Tibial nerve (tissue), 4 donors: ENCODE results near the gene SMCO4. TPM values are rescaled to one million over a fixed set of nuclear protein-coding genes. Genes with fewer than 3 reads are reported as not detected.

Experiments used
- DNase-seq, 2 donors: peaks; one replicate each; pipeline ENCODE4 v3.0.0-alpha.2; 2019; ENCODE audit warnings: low spot score in 2 of 2
- H3K27ac ChIP-seq, 4 donors: fragments of 200-600 bp; sonication (generic) in 3 of 4; one replicate each; pipeline ENCODE4 v1.5.1; 2017 to 2019; ENCODE audit warnings: mild to moderate bottlenecking in 1 of 4
- H3K27me3 ChIP-seq, 2 donors: fragments of 200-600 bp; sonication (generic) in 1 of 2; one replicate each; pipeline versions ENCODE4 v1.5.1 to v1.6.0; 2017 to 2019
- H3K36me3 ChIP-seq, 3 donors: fragments of 200-600 bp; sonication (generic); one replicate each; pipeline ENCODE4 v1.5.1; 2018 to 2019
- H3K4me1 ChIP-seq, 4 donors: fragments of 200-600 bp; sonication (generic) in 3 of 4; one replicate each; pipeline ENCODE4 v1.5.1; 2017 to 2019
- H3K4me3 ChIP-seq, 4 donors: fragments of 200-600 bp; sonication (generic) in 3 of 4; one replicate each; pipeline ENCODE4 v1.5.1; 2017 to 2019; ENCODE audit warnings: mild to moderate bottlenecking in 1 of 4, moderate library complexity in 1 of 4
- H3K9me3 ChIP-seq, 4 donors: fragments of 200-600 bp; sonication (generic) in 3 of 4; one replicate each; pipeline ENCODE4 v1.5.1; 2017 to 2019
- CTCF ChIP-seq, 5 experiments: fragments of 200-600 bp in 3 of 5; fragments of 450-650 bp in 2 of 5; sonication (generic) in 3 of 5; IDR thresholded peaks; one replicate each; pipeline ENCODE4 v1.5.1; 2016 to 2019; ENCODE audit warnings: antibody characterized with exemption in 5 of 5, mild to moderate bottlenecking in 3 of 5, moderate library complexity in 2 of 5
- EP300 ChIP-seq, 2 donors: sonication (generic); formaldehyde crosslinking; IDR thresholded peaks; one replicate each; pipeline ENCODE4 v1.6.1; 2017; ENCODE audit warnings: antibody characterized with exemption in 2 of 2, mild to moderate bottlenecking in 1 of 2
- POLR2A ChIP-seq, 2 donors: fragments of 450-650 bp; IDR thresholded peaks; one replicate each; pipeline ENCODE4 v1.6.1; 2017; ENCODE audit warnings: antibody characterized with exemption in 2 of 2, mild to moderate bottlenecking in 2 of 2, moderate library complexity in 2 of 2
- WGBS, 2 donors: methylation state at CpG; one replicate each; pipeline ENCODE4 v1.1.5; 2018; 5-methylcytosine and 5-hydroxymethylcytosine counted together
- total RNA-seq, 4 donors: library from RNA; depleted of rRNA; stranded (reverse); fragments of >200 nt; gene quantifications; one replicate each; pipeline ENCODE4 v1.1.0, GENCODE V29; 2016

Gene SMCO4
- total RNA-seq, 4 donors from 2014 or later: 3.7 to 13.8 (median 7.6) TPM

- Histone ChIP-seq H3K4me1 (peaks cover 0 to 11% (median 2%) of the 10 kb centered on the region in 4 donors), H3K9me3 (no peaks in the 10 kb centered on the region), H3K27ac (no peak overlapping the region), H3K27me3 (no peaks in the 10 kb centered on the region), H3K4me3 (no peak overlapping the region), H3K36me3 (no peaks in the 10 kb centered on the region)
- TF ChIP-seq POLR2A (IDR thresholded peaks at IDR 0.05) (no peak), CTCF (IDR thresholded peaks at IDR 0.05) (no peak), EP300 (IDR thresholded peaks at IDR 0.05) (no peak)
- WGBS, 2 donors: 25 to 34% methylated on average over 5 of the region's 5 CpGs
- DNase-seq: no peak
Measured at GRCh38 chr11:93570759-93571413, 27.7 kb upstream of the SMCO4 start.

- Histone ChIP-seq H3K4me1 (peaks cover 0 to 11% (median 2%) of the 10 kb centered on the region in 4 donors), H3K9me3 (no peaks in the 10 kb centered on the region), H3K4me3 (no peak overlapping the region), H3K27me3 (no peaks in the 10 kb centered on the region), H3K27ac (no peak overlapping the region), H3K36me3 (no peaks in the 10 kb centered on the region)
- DNase-seq: no peak
- TF ChIP-seq EP300 (IDR thresholded peaks at IDR 0.05): no peak
- TF ChIP-seq POLR2A (IDR thresholded peaks at IDR 0.05): no peak
- TF ChIP-seq CTCF (IDR thresholded peaks at IDR 0.05): no peak
Measured at GRCh38 chr11:93569496-93569895, 26.3 kb upstream of the SMCO4 start.

DNA sequence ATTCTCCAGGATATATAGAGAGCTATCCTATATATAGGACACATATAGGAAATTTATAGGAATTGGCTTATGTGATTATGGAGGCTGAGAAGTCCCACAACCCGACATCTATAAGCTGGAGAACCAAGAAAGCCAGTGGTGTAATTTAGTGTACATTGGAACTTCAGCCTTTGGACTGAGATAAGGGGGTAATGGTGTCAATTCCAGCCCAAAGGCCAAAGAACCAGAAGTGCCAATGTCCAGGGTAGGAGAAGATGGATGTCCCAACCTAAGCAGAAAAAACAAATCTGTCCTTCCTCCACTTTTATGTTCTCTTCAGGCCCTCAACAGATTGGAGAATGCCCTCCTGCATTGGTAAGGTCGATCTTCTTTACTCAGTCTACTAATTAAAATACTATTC lies 25.5 kb upstream of the SMCO4 start:
- no peak for TF ChIP-seq POLR2A (IDR thresholded peaks at IDR 0.05)
- TF ChIP-seq EP300 (IDR thresholded peaks at IDR 0.05): no peak
- no peak for TF ChIP-seq CTCF (IDR thresholded peaks at IDR 0.05)
- no peaks in the 10 kb centered on the region for H3K27me3 ChIP-seq
- no peak overlapping the region for H3K4me3 ChIP-seq
- no peaks in the 10 kb centered on the region for H3K36me3 ChIP-seq
- H3K27ac ChIP-seq: no peak overlapping the region
- 90 to 91% methylated on average over 2 of the region's 2 CpGs for WGBS, 2 donors
- H3K9me3 ChIP-seq: no peaks in the 10 kb centered on the region
- peaks cover 0 to 11% (median 2%) of the 10 kb centered on the region in 4 donors for H3K4me1 ChIP-seq
- DNase-seq: no peak

DNA sequence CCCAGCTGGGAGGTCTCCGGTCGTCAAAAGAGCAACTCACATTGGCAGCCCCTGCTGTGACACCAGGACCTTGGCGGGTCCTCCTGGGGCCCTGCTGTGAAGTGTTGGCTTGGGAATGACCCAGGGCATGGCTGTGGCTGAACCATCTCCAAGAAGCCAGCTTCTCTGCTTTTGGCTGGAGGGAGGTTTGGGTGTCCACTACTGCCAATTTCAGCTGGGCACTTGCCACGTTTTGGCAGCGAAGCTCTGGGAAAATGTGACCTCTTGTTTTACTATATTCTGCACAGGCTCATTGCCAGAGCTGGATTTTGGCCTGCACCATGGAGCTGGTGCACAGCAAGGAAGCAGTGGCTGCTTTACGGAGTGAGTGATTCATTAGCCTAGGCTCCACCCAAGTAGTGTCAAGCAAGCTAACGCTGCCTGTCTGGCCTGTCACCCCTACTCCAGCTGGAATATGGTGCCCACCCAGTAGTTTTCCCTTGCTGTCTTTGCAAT lies 24.3 kb upstream of the SMCO4 start:
- WGBS, 2 donors: 22 to 23% methylated on average over 5 to 7 of the region's 7 CpGs
- Histone ChIP-seq H3K4me3 (no peak overlapping the region), H3K27ac (no peak overlapping the region)

More for the DNA sequence above, 24.3 kb upstream of the SMCO4 start:
- H3K36me3 ChIP-seq: no peaks in the 10 kb centered on the region
- TF ChIP-seq EP300 (IDR thresholded peaks at IDR 0.05) (no peak), CTCF (IDR thresholded peaks at IDR 0.05) (no peak), POLR2A (IDR thresholded peaks at IDR 0.05) (no peak)
- H3K9me3 ChIP-seq: no peaks in the 10 kb centered on the region
- H3K4me1 ChIP-seq: peaks cover 0 to 11% (median 2%) of the 10 kb centered on the region in 4 donors
- no peaks in the 10 kb centered on the region for H3K27me3 ChIP-seq
- peak in 1 of 2 donors; percentile 12 for DNase-seq
